Ishikawa (cell line): ENCODE measurements around the gene MROH7.

ENCODE experiments used
- CEBPB ChIP-seq: IDR thresholded peaks from 2 replicates; pipeline ENCODE4 v1.6.1; 2012
- CREB1 ChIP-seq: IDR thresholded peaks from 2 replicates; pipeline ENCODE4 v1.6.1; 2012; ENCODE audit warnings: low read depth
- EGR1 ChIP-seq: IDR thresholded peaks from 2 replicates; pipeline ENCODE4 v1.6.1; 2012
- EP300 ChIP-seq: IDR thresholded peaks from 2 replicates; pipeline ENCODE4 v1.6.1; 2012; ENCODE audit warnings: borderline replicate concordance
- FOXM1 ChIP-seq: IDR thresholded peaks from 2 replicates; pipeline ENCODE4 v1.6.1; 2012; ENCODE audit warnings: low read depth, borderline replicate concordance
- NFIC ChIP-seq: IDR thresholded peaks from 2 replicates; pipeline ENCODE4 v1.6.1; 2012
- RAD21 ChIP-seq: IDR thresholded peaks from 2 replicates; pipeline ENCODE4 v1.6.1; 2012; ENCODE audit warnings: low read depth
- TAF1 ChIP-seq: IDR thresholded peaks from 2 replicates; pipeline ENCODE4 v1.6.1; 2012; ENCODE audit warnings: low read depth, mild to moderate bottlenecking
- TCF12 ChIP-seq: IDR thresholded peaks from 2 replicates; pipeline ENCODE4 v1.6.1; 2012; ENCODE audit warnings: low read depth
- TEAD4 ChIP-seq: IDR thresholded peaks from 2 replicates; pipeline ENCODE4 v1.6.1; 2012
- YY1 ChIP-seq: IDR thresholded peaks from 2 replicates; pipeline ENCODE4 v1.6.1; 2012; ENCODE audit warnings: low read depth
- ZBTB7A ChIP-seq: IDR thresholded peaks from 2 replicates; pipeline ENCODE4 v1.6.1; 2012; ENCODE audit warnings: low read depth
- TF ChIP-seq, protein P1 (sequence below): IDR thresholded peaks from 2 replicates; pipeline ENCODE4 v1.6.1; 2012
- TF ChIP-seq, protein P2 (sequence below): IDR thresholded peaks from 2 replicates; pipeline ENCODE4 v1.6.1; 2012
- TF ChIP-seq, protein P3 (sequence below): IDR thresholded peaks from 2 replicates; pipeline ENCODE4 v1.6.1; 2012; ENCODE audit warnings: low read depth, mild to moderate bottlenecking

MROH7 gene

DNA sequence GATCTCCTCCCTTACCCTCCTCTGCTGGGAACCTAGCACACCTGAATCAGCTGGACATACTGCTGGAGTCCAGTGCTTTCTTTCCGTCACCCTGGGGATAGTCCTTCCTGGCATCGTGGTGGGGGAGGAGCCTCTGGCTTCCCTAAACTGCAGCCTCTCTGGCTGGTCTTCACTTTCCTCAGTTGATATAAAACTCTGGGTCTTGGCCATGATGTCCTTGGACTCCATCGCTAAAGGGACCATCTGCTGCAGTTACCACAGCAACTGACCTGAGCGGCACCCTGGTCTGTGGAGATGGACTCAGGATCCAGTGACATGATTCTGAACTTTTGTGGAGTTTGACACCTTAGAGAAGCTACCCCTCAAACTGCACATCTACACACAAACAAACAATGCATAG lies 99.9 kb downstream of the MROH7 start:
- TF ChIP-seq NFIC (no peak), TAF1 (no peak), EP300 (no peak), EGR1 (no peak)

DNA sequence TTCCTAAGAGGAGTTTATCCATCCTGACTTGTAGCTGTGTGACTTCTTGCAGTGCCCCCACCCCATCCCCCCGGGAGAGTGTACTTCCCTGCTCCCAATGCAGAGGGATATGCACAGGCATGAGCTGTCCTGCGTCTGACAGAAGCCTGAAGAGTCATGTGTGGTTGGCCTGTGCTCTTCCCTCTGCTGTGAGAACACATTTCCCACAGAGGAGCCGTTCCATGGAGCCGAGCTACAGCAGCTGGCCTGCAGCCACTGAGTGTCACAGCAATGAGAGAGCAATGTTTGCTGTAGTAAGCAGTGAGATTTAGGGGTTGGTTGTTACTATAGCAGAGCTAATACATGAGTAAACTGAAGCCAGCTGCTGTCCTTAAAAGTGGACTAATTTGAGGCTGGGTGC lies 100.7 kb downstream of the MROH7 start:
- TF ChIP-seq RAD21 (no peak), FOXM1 (no peak), YY1 (no peak)
- TF ChIP-seq, protein P1, sequence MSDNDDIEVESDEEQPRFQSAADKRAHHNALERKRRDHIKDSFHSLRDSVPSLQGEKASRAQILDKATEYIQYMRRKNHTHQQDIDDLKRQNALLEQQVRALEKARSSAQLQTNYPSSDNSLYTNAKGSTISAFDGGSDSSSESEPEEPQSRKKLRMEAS, result no peak

DNA sequence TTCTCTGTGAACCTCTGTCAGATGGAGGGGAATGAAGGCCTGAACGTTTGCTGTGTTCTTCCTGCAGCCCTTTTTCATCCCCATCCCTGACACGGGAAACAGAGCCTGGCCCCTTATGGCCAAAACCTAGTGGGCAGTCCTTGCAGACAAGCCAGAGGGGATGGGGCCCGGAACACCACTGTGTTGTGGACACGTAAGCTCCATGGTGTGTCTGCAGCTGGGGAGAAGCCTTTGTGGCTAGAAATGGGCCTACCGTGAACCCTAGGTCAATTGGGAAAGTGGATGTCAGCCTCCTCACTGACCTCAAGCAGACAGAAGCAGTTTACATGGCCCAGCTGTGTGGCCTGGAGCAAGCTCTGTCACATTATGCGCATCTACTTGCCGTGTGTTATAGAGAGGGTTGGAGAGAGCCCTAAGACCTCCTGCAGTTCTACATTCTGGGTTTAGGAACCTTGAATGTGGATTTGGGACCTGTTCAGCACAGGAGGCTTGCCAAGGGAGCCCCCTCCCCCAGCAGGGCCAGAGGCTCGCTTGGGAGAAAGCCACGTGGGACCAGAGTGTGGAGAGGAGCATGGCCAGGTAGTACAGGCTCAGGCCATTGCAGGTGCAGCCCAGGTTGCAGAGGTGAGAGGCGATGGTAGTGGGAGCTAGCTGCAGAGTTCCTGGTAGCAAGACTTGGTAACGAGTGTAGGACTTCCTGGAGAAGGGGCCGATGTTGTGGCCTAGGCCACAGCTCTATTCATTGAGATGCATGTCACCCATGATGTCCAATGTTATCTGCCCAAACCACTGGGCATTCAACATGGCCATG lies 102.0 kb downstream of the MROH7 start:
- TF ChIP-seq CEBPB, result no peak
- TF ChIP-seq, protein P2, sequence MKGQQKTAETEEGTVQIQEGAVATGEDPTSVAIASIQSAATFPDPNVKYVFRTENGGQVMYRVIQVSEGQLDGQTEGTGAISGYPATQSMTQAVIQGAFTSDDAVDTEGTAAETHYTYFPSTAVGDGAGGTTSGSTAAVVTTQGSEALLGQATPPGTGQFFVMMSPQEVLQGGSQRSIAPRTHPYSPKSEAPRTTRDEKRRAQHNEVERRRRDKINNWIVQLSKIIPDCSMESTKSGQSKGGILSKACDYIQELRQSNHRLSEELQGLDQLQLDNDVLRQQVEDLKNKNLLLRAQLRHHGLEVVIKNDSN, result no peak
- TF ChIP-seq RAD21, result no peak
- TF ChIP-seq NFIC, result no peak
- TF ChIP-seq EGR1, result no peak
- no peak for TF ChIP-seq YY1

DNA sequence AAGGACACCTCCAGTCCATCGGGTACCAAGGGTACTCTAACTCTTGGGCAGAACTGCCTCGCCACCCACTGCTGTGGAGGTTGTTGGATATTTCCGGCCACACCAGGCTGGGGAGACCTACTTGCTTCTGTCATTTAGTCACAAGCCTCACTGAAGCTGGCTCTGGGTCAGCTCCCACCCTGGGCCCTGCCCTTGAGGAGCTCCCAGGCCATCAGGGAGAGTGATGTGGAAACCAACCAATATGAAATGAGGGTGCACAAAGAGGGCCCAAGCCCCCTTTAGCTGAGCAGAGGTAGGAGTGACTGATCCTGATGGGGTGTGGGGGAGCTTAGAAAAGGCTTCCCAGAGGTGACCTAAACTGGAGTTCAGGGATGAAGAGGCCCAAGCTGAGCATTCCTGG lies 103.1 kb downstream of the MROH7 start:
- TF ChIP-seq TAF1, result no peak
- TF ChIP-seq TEAD4, result no peak
- no peak for TF ChIP-seq RAD21
- TF ChIP-seq CEBPB, result no peak

DNA sequence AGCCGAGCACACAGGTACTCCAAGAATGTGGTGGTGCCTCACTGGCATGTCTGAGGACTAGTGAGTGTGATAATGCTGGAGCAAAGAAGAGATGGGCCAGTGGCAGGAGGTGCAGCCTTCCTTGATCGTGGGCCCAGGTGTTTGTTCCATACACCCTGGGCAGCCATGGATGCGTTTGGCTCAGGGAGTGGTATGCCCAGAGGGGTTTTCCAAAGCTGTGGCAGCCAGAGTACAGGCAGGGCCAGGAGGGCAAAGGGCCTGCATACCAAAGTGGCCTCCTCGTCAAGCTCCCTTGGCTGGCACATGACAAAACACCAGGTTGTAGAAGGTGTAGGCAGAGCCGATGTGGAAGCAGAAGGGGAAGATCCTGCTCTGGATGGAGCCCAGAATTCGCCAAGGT lies 103.7 kb downstream of the MROH7 start:
- no peak for TF ChIP-seq EGR1
- TF ChIP-seq EP300, result no peak
- TF ChIP-seq, protein P3, sequence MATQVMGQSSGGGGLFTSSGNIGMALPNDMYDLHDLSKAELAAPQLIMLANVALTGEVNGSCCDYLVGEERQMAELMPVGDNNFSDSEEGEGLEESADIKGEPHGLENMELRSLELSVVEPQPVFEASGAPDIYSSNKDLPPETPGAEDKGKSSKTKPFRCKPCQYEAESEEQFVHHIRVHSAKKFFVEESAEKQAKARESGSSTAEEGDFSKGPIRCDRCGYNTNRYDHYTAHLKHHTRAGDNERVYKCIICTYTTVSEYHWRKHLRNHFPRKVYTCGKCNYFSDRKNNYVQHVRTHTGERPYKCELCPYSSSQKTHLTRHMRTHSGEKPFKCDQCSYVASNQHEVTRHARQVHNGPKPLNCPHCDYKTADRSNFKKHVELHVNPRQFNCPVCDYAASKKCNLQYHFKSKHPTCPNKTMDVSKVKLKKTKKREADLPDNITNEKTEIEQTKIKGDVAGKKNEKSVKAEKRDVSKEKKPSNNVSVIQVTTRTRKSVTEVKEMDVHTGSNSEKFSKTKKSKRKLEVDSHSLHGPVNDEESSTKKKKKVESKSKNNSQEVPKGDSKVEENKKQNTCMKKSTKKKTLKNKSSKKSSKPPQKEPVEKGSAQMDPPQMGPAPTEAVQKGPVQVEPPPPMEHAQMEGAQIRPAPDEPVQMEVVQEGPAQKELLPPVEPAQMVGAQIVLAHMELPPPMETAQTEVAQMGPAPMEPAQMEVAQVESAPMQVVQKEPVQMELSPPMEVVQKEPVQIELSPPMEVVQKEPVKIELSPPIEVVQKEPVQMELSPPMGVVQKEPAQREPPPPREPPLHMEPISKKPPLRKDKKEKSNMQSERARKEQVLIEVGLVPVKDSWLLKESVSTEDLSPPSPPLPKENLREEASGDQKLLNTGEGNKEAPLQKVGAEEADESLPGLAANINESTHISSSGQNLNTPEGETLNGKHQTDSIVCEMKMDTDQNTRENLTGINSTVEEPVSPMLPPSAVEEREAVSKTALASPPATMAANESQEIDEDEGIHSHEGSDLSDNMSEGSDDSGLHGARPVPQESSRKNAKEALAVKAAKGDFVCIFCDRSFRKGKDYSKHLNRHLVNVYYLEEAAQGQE, result no peak
- TF ChIP-seq TAF1, result no peak
- no peak for TF ChIP-seq FOXM1
- no peak for TF ChIP-seq TCF12
- no peak for TF ChIP-seq ZBTB7A

DNA sequence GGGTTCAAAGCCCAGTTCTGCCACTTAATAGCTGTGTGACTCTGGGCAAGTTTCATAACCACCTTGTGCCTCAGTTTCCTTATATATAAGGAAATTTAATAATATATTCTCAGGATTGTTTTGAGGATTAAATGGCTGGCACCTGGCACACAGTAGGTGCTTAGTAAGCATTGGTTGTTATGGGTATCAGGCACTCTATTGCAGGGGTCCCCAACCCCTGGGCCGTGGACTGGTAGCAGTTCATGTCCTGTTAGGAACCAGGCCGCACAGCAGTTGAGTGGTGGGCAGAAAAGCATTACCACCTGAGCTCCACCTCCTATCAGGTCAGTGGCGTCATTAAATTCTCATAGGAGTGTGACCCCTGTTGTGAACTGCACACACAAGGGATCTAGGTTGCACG lies 104.3 kb downstream of the MROH7 start:
- TF ChIP-seq EGR1 (no peak), TAF1 (no peak), YY1 (no peak), TCF12 (no peak), EP300 (no peak)
- TF ChIP-seq, protein P3, result no peak

DNA sequence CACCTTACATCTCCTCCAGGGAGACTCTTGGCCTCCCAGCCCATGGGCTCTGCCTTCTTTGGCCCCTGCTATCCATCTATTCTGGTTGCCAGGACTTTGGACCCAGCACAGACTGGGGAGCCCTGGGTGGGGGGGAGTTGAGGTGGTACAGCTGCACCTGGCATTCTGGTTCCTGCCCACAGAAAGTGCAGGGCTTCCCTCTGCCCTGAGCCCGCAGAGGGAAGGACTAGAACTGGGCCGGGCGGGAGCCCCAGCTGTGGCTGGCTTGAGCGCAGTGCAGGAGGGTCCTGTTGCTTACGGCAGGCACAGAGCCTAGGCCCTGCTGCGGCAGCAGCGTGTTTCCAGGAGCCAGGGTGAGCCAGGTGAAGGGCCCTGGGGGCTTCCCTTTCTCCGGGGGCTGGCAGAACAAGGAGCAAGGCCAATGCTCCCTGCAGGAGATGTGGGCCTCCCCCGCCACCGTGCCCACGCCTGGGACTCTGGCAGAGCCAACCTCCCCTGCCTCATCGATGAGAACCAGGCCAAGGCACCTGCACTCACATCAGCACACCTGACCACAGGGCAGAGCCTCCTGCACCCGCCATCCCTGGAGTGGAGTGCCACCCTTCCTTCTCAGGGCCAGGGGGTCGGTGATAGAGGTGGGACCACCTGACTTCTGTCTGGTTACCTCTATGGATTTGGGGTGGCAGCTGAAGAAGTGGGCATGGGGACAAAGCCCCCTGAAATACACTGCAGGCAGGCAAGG lies 106.7 kb downstream of the MROH7 start:
- TF ChIP-seq FOXM1 (no peak), TAF1 (no peak), CREB1 (no peak), NFIC (no peak), YY1 (no peak), TEAD4 (no peak), CEBPB (no peak), EP300 (no peak), RAD21 (no peak), EGR1 (no peak), TCF12 (no peak), ZBTB7A (no peak)
- TF ChIP-seq, protein P2, result no peak
- TF ChIP-seq, protein P1, result no peak
- TF ChIP-seq, protein P3, result no peak
